GM21526 (cell line): ENCODE results near the gene ACACA.

Experiments
- ATAC-seq: cut with Tn5 transposase; IDR thresholded peaks from one replicate; pipeline ENCODE4 v1.9.1; 2021; ENCODE audit warnings: moderate library complexity; ENCODE audit not compliant: unreplicated experiment, low FRiP score

ACACA gene

DNA sequence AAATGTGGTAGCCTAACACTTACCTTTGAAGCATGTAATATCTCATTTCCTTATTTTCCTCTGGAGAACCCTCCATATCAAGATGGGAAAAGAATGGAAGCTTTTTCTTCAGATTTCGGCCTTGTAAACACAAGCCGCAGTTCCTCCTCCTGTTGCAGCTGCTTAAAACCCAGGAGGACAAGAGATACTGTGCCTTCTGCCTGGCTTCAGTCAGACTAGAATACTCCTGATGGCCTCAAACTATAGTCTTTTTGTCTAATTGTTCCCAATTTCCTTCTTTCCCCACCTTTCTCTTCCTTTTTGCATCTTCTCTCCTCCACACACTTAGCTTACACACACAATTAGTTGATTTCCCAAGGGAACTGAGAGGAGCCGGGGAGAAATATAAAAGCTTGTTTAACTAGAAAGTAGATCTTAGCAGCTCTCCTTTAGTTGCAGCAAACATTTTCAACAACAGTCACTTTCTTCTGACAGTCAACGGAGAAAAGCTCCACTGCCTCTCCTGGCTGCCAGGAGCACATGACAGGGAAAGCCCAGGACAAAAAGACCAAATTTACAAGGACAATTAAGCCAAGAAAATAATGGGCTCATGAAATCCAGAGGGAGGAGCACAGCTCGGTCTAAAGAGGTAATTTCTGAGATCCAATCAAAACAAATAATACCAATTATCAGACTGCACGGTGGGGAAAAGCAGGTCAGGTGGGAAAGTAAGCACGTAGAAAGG lies 107.2 kb downstream of the ACACA start:
- no peak for ATAC-seq

DNA sequence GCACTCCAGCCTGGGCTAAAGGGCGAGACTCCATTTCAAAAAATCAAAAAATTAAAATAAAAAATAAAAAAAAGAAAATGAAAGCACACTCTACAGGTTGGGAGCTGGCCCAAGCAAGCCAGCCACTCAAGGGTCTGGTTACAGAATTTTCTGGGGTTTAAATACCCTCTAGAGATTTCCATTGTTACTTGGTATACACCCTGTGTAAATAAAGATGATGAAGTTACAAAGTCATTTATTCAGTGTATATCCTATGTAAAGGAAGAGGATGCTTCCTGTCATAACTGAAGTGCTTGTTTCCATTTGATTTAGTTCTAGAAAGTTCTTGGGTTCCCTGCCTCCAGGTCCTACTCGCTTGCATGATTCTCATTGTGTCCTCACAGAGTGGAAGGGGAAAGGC lies 110.7 kb downstream of the ACACA start:
- no peak for ATAC-seq

DNA sequence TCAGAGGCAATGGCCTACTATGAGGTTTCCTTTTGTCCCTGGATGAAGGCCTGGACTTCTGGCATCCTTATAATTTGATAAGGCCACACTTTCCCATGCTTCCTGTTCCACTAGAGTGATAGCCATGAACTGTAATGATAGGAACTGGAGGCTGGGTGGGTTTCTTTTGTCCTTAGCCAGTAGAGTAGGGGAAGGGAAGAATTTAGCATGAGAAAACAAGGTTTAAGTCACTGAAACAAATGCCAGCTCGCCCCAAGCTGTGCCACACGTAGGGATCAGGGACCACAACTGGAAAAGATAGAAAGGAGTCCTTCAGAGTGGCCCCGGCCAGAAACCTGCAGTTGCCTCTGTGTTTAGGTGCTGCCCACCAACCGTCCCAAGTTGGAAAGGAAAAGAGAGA lies 111.7 kb downstream of the ACACA start:
- ATAC-seq, result no peak

DNA sequence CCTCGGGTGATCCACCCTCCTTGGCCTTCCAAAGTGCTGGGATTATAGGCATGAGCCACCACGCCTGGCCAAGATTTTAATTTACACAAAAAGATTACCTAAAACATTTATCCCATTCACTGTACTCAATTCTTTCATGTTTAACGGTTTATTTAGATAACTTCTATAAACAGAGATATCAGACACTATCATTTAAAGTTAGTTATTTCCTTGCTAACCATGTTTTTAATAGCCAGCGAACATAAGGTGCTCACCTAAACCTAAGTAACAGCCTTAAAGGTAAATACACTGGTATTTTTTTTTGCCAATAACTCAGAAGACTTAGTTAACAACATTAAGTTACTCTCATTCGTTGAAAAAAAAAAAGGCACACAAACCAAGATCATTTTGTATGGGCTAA lies 112.9 kb downstream of the ACACA start:
- ATAC-seq, result no peak

DNA sequence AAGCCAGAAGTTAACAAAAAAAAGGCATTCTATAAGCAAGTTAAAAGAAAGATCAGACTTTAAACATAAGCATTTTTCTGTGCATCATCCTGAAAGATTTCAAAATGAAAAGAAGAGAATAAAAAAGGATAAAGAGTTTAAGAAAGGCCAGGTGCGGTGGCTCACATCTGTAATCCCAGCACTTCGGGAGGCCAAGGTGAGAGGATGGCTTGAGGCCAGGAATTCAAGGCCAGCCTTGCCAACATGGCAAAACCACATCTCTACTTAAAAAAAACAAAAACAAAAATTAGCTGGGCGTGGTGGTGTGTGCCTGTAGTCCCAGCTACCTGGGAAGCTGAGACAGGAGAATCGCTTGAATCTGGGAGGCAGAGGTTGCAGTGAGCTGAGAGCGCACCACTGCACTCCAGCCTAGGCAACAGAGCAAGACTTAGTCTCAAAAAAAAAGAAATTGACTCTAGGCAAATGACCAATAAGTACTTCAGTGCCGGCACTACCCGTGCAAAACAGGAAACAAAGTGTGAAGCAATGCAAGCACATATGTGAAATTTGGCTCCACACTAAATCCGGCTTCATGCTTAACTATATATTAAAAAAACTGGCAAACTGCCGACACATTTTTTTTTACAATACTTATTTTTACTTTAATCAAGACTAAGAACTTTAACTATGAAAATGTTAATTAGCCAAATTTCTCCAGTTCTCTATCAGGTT lies 114.1 kb downstream of the ACACA start:
- no peak for ATAC-seq

DNA sequence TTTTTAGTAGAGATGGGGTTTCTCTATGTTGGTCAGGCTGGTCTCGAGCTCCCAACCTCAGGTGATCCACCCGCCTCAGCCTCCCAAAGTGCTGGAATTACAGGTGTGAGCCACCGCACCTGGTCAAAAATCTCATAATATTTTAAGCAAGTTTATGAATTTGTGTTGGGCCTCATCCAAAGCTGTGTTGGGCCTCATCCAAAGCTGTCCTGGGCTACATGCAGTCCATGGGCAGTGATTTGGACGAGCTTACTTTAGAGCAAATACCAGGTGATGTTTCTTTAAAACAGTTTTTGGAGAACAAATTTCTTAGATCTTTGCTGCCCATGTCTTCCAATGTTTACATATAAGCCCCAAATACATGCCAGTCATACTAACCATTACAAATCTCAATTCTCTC lies 115.3 kb downstream of the ACACA start:
- no peak for ATAC-seq

DNA sequence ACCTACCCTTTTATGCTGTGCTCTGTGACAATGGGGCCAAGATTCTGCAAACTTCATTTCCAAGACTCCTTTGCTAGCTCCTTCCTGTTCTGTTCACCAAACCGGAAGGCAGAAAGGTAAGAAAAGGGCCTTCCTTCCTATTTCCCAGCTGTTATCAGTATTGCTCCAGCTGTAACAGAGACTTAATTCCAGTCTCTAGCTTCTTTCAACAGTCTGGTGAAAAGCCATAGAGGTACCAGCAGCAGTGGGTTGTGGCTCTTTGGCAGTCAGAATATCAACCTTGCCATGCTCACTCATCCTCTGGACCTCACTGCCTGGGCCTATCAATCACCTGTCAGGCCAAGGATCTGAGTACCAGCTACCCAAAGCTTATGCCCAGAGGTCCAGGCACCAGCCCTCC lies 120.2 kb downstream of the ACACA start:
- ATAC-seq, result no peak

DNA sequence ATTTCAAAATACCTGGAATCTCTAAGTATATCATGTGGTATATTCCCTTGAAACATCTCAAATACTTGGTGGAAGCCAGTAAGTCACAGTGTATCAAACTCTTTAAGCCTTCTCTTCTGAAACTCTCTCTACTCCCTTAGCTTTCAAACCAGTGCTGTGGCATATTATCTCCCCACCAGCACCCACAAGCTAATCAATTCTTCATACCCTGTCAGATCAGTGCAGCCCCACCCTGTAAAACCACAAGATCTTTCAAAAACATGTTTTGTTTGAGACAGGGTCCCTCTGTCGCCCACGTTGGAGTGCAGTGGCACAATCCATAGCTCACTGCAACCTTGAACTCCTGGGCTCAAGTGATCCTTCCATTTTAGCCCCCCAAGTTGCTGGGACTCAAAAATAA lies 122.4 kb downstream of the ACACA start:
- no peak for ATAC-seq

DNA sequence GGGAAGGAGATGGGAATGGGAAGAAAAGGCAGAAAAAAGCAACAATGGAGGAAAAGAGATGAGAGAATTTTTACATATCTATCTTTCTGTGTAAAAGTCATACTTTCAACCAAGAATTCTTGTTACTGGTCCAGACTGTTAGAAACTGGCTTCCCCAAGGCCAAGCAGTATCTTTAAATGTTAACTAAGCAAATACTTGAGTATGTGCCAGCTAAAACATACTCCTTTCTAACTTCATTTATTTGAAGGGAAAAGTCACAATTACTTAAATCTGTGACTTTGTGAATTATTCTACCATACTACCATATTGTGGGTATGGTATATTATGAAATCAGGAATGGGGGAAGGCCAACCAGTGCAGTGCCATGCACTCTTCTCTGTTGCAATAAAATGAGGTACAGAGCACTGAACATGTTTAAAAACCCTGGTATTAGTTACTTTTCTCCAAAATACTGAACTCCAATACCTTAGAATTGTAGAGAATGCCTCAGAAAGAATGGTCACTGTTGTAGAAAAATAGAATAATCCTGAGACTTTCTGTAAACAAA lies 123.1 kb downstream of the ACACA start:
- ATAC-seq, result no peak

DNA sequence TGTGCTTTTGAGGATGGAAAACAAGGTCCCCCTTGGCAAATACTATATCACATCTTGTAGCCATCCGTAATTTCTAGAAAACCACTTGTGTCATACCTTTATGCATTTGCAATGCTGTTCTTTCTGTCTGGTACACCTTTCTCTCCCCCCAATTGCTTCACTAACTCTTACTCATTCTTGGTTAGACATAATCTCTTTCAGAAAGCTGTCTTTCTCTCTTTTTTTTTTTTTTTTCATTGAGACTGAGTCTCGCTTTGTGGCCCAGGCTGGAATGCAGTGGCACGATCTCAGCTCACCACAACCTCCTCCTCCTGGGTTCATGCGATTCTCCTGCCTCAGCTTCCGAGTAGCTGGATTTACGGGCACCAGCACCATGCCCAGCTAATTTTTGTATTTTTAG lies 125.8 kb downstream of the ACACA start:
- no peak for ATAC-seq

DNA sequence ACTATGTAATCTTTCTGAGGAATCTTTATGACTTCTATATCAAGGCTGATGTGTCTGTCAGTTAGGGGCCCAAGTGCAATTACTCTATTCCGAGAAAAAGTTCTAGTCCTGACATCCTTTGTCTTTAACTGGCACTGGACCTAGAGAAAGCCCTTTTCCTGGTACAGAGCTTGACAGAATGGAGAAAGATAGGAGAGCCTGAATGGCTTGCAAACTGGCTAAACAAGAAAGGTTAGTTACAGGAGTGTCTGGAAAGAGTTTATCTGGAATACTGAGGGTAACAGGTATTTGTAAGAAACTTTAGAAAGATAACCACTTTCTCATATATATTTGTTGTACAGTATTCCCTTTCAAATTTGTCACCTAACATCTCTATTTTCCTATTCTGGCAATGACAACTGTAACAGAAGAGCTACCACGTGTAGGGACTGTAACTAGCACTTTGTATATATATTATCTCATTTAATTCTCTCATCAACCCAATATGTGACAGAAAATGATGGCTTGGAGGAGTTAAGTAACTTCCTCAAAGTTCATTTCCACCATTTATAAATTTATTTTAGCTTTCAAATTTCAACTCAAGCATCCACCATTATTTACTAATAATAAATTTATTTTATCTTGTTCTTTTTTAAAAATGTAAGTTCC lies 128.3 kb downstream of the ACACA start:
- no peak for ATAC-seq

DNA sequence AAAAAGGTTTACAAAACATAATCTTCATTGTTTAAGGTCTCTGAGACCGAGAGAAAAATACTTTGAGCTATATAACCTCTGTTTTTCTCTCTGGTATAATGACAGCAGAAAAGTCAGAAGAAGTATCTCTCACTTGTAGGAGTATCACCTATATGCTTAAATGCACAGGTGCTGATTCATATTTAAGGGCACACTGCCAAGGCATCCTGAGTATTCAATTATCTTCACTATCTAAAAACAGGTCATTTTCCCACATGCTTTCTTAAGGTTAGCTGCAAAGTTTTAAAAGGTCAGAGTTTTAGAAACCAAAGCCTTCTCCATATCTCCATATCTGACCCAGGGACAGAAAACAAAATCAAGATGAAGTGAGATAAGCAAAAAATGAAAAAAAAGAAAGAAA lies 130.2 kb downstream of the ACACA start:
- ATAC-seq, result no peak

DNA sequence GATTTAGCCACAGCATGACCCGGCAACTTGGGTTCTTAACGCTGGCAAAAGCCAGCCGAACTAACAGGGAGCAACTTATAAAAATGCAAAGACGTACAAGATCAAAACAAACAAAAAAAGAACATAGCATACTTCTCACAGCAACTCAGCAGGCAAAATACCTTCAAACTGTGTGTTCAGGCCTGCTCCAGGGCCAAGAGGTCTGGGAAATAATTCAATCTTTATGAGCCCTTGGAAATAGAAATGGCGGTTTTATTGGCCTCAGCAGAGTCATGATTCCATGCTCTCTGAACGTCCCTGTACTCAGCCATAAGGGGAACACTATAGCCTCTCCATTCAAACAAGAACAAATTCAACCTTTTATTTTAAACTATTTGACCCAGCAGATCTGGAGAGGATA lies 132.2 kb downstream of the ACACA start:
- no peak for ATAC-seq

DNA sequence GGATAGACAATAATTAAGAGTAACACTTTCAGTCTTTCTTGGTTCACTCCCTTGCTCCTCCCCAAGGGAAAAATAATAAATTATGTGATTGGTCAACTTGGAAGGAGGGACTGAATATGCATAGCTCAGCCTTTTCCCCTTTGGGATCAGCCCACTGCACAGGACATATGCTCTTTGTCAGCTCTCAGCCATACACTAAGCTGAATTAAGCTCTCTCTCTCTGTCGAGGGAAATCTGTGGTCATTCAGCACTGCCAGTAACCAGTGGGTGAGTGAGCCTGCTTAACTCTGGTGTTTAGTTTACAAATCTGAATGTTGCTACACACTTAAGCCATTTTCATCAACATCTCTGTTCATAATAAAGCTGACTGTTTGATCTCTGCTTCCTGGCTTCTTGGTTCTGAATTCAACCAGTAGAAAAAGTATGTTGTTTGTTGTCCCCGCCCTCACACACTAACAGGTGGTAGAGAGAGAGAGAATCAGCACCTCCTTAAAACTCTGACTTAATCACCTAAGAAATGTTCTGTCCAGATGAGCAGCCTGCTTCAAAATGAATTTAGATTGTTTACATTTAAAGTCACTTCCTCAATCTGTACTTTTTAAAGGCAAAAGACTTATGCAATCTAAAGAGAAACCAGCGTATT lies 133.1 kb downstream of the ACACA start:
- no peak for ATAC-seq

DNA sequence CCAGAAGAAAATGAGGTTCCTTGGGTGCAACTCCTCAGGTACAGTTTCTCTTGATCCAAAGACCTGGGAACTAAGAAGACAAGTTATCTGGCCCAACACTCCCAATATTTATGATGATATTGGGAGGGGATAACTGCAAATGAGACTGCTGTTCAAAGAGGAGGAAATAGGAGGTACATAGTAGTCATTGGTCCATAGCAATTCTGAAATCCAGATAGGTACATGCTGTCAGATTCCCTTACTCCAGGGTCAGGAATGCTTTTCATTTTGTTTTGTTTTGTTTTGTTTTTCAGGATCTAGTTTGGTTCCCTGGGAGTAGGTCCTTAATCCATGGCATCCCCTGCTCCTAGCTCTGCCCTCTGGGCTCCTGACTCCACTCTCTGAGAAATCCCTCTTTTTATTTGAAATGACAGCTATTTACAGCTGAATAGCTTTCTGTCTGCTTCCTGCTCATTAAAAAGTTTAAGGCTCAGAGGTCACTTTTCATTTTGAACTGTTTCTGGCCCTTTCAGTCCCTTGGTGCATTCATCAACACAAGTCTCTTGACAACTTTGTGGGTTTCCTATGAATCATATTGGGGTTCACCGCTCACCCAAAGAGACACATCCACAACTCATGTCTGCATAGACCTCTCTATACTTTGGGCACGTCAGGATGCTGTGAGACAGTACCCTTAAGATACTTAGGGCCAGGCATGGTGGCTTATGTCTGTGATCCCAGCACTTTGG lies 141.0 kb downstream of the ACACA start:
- ATAC-seq, result no peak

DNA sequence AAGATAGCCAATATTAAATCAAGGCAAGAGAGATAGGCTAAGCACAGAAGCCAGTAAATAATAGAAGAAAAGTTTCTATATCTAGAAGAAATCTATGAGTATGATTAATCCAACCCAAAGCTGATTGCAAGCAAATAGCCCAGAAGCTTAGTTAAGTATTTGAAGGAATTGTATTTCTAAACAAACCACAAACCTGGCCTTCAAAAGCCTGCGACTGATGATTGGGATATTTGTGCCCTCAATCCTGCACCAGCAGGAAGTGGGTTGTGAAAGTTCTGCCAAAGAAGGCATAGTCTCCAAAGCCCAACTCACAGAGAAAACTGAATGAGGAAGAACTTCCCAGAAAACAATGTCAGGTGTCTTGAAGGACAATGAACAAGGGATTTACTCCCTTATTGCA lies 145.3 kb downstream of the ACACA start:
- no peak for ATAC-seq

DNA sequence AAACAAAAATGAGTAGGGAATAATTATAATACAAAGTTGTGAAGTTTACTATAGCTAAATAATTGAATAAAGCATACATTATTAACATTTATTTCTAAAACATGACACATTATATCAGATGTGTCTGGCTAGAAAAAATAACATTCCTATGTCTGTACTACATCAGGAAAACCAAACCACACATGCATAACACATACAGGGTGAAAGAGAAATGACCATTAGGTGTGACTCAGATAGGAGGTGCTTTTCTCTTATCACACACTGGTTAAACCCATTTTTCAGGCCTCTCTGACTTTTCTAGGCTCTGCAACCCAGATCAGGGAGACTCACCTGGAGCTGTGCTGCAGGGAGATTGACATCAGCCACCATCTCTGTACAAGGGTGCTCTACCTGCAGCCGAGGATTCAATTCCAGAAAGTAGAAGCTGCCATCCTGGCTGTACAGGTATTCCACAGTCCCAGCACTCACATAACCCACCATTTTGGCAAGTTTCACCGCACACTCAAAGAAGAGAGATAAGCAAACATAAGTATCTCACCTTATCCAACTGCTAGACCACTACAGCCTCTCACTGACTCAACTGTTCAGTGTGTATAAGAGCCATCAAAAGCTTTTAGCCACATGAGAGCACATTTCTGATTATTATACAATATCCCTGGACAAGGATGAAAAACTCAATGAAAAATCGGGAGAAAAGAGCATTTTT lies 147.5 kb downstream of the ACACA start:
- no peak for ATAC-seq

DNA sequence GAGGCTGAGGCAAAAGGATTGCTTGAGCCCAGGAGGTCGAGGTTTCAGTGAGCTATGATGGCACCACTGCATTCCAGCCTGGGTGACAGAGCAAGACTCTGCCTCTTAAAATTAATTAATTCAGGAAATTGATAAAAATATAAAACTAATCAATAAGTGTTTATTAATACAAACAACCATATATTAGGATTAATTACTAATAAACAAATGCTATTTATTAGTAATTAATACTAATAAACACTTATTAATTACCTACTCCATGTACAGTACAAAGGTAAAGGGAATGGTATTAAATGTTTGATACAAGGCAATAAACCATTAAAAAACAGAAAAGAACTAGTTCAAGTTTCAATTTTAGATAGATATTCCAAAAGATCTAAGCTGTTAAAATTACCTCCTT lies 150.0 kb downstream of the ACACA start:
- ATAC-seq, result no peak

DNA sequence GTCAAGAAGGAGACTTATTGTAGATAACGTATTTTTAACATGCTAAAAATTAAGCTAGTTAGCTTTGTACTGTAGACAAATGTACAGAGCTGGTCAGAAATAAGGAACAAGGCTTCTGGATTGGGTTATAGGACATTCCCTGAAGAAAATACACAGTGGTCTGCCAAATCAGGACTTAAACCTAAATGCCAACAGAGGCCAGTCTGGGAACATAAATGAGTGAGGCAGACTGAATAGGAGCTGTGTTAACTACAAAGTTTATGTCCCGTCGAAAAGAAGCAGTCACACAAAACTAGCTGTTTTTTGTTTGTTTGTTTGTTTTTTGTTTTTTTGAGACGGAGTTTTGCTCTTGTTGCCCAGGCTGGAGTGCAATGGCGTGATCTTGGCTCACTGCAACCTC lies 151.2 kb downstream of the ACACA start:
- no peak for ATAC-seq

DNA sequence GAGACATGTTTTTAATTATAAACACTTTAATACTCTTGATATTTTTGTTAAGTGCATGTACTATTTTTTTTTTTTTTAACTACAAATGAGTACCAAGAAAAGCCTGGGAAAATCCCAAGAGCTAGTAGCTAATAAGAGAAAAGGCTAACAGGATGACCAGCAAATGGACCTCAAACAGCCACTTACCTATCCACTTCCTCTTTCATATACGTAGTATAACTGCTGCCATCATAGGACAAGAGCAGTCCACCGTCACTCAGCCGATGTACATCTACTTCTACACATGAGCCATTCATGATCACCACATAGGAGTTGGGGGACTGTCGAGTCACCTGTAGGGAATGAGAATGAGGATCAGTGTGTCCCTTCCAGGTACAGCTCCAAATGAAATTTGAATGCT lies 158.8 kb downstream of the ACACA start:
- ATAC-seq, result no peak
